HG03025 (cell line): ENCODE data around the gene PIAS4.

Experiments
- ATAC-seq: cut with Tn5 transposase; IDR thresholded peaks from one replicate; pipeline ENCODE4 v1.9.1; 2021; ENCODE audit warnings: mild to moderate bottlenecking, moderate library complexity; ENCODE audit not compliant: unreplicated experiment, low FRiP score

Gene PIAS4

DNA sequence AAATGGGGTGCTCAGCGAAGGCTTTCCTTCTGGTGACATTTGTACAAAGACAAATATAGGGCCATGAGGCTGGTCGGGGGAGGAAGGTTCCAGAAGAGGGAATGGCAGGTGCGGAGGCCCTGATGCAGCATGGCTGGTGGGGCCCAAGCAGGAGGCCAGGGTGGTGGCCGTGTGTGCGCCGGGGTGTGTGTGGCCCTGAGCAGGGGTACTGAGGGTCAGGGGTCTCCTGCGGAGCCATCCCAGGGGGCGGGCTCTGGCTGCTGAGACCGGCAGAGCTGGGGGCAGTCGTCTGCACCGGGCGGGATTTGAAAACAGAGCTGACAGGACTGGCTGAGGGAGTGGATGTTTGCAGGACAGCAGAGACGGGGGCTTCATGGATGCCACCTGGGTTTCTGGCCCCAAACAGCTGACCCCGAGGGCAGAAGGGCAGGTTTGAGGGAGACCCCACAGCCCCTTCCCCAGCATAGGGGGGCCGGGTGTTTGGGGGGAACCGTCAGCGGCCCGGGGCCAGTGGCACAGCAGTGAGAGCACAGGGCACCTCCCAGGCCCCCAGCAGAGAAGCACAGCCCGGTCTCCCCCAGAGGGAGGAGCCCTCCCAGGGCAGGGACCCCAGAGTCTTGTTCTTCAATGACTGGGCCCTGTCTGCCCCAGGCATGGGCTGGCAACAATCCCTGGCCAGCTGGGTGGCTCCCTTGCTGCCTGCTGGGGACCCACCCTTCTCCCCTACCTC is 11.4 kb downstream of the PIAS4 start:
- no peak for ATAC-seq

DNA sequence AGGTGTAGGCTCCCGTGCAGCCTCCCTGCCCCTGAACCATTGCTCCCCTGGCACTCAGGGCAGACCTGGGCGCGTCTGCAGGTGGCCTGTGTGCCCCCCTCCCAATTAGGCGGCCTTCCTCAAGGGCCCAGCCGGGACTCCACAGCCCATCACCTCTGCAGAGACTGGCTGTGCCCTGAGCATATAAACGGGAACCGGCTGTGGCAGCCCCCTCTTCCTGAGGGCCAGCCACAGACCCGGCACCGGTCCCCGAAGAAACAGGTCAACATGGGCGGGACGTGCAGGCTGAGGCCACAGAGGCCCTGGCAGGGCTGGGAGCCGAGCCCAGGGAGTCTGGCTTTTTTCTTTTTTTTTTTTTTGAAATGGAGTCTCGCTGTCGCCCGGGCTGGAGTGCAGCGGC is 12.0 kb downstream of the PIAS4 start:
- ATAC-seq, result no peak

DNA sequence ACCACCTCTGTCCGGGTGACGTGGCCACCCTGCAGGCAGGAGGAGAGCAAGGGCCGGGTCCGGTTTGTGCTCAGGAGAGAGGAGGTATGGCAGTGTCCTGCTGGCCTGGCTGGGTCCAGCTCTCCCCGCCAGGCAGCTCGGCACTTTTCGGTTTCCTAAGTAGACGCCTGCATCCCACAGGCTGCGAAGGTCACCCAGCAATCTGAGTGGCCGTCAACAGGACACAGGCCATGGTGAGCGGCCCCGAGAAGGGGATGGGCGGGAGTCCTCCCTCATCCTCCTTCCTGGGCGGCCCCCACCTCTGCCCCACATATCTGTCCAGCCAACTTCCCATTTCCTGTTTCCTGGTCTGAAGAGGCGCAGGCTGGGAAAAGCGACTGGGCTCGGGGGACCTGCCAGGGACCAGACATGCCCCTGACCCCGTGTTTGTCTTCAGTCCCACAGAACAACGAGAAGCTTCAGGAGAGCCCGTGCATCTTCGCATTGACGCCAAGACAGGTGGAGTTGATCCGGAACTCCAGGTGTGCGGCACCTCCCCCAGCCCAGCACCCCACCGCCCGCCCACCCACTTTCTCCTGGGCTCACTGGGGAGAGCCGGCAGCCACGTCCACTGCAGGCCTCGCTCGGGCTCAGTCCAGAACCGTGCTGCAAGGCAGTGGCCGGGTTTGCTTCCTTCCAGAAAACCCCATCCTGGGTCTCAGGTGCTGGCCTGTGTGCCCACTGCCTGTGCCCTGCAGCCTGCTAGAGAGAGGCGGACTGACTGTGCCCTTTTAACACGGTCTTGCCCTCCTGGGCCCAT is 16.3 kb downstream of the PIAS4 start:
- no peak for ATAC-seq

DNA sequence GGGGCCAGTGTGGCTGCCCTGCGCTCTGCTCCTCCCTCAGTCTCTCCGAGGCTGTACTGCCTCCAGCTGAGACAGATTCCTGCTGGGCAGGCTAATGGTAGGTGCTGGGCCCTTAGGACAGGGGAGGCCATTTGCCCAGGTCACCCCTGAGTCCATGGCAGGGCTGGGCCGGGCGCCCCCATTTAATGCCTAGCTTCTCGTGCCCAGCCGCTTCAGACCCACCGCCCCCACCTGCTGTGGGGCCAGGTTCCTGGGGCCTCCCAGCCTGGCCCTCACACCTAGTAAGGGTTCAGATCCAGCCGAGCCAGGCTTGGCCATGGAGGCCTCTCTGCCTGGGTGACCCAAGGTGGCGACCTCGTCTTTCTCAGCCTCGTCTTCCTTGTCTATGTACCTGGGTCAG is 17.8 kb downstream of the PIAS4 start:
- ATAC-seq, result no peak

DNA sequence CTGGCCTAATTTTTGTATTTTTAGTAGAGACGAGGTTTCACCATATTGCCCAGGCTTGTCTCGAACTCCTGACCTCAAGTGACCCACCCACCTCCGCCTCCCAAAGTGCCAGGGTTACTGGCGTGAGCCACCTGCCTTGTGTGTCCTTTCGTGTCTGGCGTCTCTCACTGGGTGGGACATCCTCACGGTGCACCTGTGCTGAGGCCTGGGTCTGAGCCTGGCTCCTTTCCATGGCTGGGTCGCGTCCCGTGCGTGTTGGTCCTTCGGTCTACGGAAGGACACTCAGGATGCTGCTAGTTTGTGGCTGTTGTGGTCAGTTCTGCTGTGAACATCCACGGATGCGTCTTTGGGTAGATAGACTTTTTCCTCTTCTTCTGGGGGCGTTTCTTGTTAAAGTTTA is 19.6 kb downstream of the PIAS4 start:
- ATAC-seq, result no peak

DNA sequence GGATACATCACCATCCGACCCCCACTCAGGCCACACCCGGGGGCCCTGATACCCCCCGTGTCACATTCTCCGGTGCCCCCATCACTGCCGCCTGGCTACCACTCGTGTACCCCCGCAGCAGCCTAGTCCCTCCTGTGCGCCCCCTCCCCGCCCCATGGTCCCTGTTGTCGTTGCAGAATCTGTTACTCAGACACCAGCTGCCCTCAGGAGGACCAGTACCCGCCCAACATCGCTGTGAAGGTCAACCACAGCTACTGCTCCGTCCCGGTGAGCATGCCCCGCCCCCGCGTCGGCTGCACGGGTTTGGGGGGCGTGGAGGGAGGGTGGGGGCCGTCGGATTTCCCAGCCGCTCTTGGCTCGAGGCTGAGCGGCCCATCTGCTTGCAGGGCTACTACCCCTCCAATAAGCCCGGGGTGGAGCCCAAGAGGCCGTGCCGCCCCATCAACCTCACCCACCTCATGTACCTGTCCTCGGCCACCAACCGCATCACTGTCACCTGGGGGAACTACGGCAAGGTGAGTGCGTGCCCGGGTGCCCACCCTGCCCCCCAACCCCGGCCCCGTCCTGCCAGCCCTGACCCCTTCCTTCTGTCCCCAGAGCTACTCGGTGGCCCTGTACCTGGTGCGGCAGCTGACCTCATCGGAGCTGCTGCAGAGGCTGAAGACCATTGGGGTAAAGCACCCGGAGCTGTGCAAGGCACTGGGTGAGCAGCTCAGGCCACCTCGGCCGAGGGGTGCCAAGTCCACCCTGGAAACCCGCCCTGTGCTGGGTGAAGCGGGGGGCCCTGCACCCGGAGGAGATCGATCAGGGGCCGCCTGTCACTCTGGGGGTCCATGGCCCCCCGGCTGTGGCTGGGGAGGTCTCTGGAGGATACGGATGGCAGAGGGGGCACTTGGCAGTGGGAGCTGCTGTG is 21.1 kb downstream of the PIAS4 start:
- no peak for ATAC-seq

DNA sequence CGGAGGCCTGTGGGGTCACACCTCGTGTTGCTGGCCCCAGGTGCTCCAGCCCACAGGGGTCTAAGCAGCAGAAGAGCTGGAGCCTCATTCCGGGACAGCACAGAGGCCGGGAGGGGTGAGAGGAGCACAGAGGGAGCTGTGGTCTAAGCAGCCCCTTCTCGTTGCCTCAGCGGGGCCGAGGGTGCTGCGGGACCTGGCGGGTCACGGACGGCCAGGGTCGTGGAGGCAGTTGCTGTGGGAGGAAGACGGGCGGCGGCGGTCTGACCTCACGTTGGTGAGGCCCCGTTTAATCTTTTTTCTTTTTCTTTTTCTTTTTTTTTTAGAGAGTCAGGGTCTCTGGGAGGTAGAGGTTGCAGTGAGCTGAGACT is 21.7 kb downstream of the PIAS4 start:
- no peak for ATAC-seq

DNA sequence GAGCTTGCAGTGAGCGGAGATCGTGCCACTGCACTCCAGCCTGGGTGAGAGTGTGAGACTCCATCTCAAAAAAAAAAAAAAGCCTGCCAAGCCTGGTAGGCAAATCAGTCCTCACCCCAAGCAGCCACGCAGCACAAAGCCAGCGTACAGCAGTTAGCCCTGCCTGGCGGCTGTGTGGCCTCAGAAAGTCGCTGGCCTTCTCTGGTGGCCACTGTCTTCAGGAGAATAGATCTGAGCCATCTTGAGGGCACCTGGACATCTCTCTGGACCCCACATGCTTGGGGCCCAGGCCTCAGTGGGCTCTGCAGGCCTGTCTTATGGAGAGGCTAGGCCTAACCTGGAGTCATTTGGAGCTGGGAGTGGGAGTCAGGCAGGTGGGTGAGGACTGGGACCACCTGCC is 23.0 kb downstream of the PIAS4 start:
- no peak for ATAC-seq

DNA sequence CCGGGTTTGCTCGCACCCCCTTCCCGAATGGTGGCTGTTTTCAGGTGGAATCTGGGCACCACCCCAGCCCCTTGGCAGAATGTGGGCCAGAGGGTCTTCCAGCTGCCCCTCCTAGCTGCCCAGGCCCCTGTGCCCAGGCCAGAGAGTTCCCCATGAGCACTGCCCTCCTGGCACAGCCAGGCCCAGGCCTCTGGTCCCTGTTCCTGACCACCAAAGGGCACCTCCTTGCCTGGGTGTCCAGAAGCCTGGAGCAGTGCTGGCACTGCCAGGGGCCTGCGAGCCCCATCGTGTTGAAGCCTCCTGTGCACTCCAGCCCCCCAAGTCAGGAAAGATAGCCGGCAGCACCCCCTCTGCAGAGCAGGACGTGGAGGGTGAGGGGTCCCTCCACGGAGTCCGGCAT is 23.4 kb downstream of the PIAS4 start:
- no peak for ATAC-seq

DNA sequence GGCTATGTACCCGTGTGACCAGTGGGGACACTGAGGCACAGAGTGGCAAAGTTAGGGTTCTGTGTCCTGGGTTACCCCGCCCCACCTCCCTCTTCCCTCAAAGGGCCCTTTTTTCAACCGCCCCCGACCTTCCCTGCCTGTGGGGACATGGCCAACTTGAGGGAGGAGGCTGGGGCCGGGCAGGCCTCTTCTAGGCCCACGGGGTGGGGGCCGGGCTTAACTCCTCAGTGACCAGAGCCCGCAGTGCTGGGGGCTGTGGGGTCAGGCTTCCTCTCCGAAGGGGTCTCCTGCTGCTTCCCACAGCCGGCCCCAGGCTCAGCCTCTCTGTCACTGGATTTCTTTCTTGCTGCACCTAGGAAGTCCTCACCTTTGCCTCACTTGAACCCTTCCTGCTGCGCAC is 23.9 kb downstream of the PIAS4 start:
- no peak for ATAC-seq

DNA sequence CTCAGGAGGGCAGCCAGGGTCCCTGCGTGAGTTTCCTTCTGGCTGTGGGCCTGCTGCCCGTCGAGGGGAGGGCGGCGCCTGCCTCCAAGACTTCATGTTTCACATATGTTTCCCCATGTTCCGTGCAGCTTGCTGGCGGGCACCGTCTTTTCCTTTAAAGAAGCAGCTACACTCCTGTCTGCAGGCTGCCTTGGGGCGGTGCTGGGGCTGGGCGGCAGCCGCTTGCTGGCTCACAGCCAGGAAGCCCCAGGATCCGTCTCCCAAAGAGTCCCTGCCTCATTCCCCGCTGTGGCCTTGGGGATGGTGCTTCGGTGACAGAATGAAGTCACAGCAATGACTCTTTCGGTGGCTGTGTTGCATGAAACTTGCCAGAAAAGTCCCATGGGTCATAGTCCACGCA is 24.9 kb downstream of the PIAS4 start:
- no peak for ATAC-seq

DNA sequence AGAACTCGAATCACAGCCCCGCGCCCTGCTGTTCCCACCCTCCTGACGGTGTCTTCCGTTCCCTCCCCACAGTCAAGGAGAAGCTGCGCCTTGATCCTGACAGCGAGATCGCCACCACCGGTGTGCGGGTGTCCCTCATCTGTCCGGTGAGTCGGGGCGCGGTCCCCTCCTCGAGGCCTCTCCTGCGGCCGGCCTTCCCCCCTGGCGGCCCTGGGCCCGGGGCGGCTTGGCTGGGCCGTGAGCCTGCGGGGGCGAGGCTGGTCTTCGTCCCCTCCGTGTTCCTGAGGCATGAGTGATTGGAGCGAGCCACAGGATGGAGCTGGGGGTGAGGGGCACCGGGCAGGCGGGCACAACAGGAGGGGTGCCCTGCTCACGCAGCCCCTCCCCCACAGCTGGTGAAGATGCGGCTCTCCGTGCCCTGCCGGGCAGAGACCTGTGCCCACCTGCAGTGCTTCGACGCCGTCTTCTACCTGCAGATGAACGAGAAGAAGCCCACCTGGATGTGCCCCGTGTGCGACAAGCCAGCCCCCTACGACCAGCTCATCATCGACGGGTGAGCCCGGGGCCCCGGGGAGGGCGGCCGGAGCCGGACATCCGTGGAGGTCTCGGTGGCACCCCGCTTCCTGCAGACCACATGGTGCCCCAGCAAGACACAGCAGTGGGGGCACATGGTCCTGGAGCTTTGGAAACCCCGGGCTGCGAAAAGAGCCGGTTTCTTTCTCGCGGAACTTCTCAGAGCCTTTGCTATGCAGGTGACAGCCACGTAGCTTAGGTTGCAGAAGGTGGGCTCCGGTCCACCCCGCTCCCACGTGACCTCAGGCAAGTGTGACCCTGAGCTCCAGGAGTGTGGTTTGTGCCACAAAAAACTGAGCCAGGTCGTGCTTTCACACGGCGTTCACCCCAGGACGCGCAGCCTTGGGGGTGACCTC is 25.8 kb downstream of the PIAS4 start:
- no peak for ATAC-seq

DNA sequence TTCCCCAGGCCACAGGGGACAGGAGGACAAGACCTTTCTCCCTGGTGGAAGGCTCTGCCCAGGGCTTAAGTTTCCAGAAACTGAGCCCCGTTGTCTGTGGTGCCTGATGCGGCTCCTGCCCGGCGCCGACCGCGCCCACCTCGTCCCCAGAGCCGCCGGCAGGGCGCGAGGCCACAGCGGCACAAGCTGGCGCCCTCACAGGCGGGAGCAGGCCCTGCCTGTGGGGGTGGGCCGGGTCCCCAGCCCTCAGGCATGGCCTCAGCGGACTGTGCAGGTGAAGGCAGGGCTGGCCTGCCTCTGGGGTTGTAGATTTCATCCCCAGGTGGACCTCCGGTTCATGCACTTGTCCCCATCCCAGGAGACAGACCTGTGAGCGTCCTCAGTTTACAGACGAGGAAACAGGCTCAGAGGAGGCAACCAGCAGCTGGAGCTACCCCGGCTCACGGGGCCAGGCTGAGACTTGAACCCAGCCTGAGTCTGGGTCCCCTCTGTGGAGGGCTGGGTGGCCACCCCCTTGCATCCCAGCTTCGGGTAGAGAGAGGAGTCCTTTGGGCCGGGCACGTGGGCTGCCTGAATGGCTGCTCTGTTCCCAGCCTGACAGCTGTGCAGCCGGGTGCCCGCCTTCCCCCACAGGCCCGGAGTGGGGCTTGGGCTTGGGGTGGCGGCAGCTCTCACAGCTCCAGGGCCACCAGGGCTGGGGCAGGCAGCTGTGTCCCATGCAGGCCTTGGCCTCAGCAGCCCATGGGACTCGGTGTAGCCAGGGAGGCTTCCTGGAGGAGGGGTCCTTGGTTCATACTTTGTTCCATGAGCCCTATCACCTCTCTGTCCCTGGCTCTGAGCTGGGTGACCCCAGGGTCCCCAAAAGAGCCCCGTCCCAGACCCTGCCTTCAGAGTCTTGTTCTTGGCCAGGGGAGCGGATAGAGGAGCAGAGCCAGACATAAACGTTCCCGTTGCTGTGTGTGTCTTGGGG is 26.8 kb downstream of the PIAS4 start:
- no peak for ATAC-seq

DNA sequence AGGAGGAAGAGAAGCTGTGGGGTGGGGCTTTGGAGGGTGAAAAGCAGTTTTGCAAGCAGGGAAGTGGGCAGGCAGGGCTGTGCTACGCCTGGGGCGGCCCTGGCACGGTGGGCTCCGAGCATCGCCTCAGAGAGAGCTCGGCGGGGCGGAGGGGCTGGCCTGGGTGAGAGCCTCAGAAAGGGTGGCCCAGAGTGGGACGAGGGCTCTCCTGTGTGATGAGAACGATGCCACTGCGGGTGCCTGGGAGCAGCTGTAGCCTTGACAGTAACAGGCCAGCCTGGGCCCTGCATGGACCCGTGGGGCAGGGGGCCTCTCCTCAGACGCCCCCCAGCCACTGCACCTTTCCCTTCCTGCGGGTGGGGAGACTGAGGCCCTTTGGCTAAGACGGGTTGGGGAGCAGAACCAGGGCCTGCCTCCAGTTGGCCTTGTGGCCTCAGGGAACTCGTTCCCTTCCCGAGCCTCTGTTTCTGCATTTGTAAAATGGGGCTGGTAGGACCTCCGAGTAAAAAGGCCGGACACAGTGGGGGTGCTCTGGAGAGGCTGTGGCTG is 27.6 kb downstream of the PIAS4 start:
- ATAC-seq, result no peak

DNA sequence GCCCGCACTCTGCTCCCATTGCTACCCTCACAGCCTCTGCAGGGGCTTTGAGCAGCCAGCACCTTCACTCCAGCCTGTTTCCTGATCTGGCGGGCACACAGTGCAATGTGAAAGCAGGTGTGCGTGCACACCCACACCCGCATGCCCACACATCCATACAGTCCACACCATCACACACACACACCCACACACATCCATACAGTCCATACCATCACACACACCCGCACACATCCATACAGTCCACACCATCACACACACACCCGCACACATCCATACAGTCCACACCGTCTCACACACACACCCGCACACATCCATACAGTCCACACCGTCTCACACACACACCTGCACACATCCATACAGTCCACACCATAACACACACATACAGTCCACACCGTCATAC is 28.0 kb downstream of the PIAS4 start:
- no peak for ATAC-seq

DNA sequence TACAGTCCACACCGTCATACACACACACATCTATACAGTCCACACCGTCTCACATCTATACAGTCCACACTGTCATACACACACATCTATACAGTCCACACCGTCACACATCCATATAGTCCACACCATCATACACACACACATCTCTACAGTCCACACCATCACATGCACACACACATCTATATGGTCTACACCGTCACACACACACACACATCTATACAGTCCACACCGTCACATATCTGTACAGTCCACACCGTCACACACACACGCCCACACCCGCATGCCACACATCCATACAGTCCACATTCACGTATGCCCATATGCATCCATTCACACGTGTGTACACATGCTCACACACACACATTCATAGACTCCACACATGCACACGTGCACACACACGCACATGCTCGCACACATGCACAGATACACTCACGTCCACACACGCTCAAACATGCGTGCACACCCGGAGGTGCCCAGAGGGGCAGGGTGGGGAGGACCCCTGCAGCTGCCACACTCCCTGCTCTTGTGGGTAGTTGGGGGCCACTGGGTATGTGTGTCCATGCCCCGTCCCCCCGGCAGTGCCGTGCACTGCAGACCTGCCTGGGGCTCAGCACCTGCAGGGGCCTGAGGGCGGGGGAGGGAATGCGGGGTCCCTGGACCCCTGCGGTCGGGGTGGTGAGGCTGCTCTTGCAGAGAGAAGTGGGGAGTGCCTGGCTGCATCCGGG is 29.2 kb downstream of the PIAS4 start:
- ATAC-seq, result no peak

DNA sequence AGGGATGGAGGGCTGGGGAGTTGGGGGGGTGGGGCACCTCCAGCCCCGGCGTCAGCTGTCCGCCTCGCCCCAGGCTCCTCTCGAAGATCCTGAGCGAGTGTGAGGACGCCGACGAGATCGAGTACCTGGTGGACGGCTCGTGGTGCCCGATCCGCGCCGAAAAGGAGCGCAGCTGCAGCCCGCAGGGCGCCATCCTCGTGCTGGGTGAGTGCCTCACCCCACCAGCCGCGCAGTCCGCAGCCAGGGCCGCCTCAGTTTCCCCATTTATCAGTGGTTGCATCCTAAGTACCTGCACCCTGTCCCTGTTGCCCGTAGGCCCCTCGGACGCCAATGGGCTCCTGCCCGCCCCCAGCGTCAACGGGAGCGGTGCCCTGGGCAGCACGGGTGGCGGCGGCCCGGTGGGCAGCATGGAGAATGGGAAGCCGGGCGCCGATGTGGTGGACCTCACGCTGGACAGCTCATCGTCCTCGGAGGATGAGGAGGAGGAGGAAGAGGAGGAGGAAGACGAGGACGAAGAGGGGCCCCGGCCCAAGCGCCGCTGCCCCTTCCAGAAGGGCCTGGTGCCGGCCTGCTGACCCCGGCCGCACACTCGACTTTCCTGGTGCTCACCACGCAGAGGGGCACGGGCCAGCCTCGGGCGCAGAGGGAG is 29.9 kb downstream of the PIAS4 start:
- no peak for ATAC-seq

DNA sequence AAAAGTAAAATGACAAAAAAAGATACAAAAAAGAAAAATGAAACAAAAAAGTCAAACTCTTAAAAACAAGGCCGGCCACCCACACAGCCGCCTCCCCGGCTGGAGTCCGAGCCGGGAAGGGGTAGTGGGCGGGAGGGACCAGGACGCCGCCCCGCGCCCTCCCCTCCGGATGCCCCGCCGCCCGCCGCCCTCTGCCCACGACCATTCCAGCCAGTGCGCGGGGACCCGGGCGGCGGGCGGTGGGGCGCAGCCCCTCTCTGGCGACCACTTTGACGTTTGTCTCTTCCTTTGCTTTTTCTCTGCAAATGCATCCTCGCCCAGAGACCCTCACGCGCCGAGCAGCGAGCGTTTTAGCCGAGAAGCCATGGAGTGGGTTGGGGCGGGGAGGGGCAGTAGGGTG is 30.5 kb downstream of the PIAS4 start:
- no peak for ATAC-seq
